Frontal cortex (tissue), 4 donors: ENCODE results near the gene OST4. TPM values are rescaled to one million over a fixed set of nuclear protein-coding genes. Genes with fewer than 3 reads are reported as not detected.

Experiments
- DNase-seq, 2 donors: peaks; one replicate each; pipeline ENCODE4 v3.0.0; 2012; ENCODE audit warnings: low spot score in 2 of 2
- FAIRE-seq: peaks from 2 replicates; lab custom pipeline; 2012; peaks lifted over from hg19 to GRCh38; lab: Jason Lieb, UNC
- total RNA-seq: library from RNA; depleted of rRNA; stranded (reverse); fragments of >200 nt; gene quantifications from one replicate; pipeline ENCODE4 v1.2.3, GENCODE V29; 2014
- donor health status: control.
- donor health status: control.
- donor health status: control.

Gene OST4
- total RNA-seq, 1 donor from 2014 or later, result 163 TPM

GRCh38 chr2:27059141-27059820 lies 12.2 kb downstream of the OST4 start:
- no peak for FAIRE-seq
- no peak for DNase-seq

- no peak for FAIRE-seq
- no peak for DNase-seq
Measured at GRCh38 chr2:27058210-27058609, 13.2 kb downstream of the OST4 start.

GRCh38 chr2:27057184-27057583 lies 14.3 kb downstream of the OST4 start:
- no peak for DNase-seq
- no peak for FAIRE-seq

- no peak for FAIRE-seq
- no peak for DNase-seq
Measured at GRCh38 chr2:27054721-27055120, 16.7 kb downstream of the OST4 start.

- FAIRE-seq (no peak), DNase-seq (no peak)
Measured at GRCh38 chr2:27053776-27054175, 17.7 kb downstream of the OST4 start.

- DNase-seq, result no peak
- FAIRE-seq, result no peak
Measured at GRCh38 chr2:27053321-27053720, 18.1 kb downstream of the OST4 start.

- DNase-seq (peak in 1 of 2 donors; percentile 40), FAIRE-seq (no peak)
Measured at GRCh38 chr2:27051902-27052645, 19.4 kb downstream of the OST4 start.

- DNase-seq (peak; percentile 93 to 95), FAIRE-seq (no peak)
Measured at GRCh38 chr2:27050996-27051901, 20.2 kb downstream of the OST4 start, which contains the start of gene AGBL5. Gene AGBL5 (plus strand): TSS chr2:27051668. CDS start chr2:27052959, 1,291 bp downstream.

- FAIRE-seq (no peak), DNase-seq (peak; percentile 86 to 93)
Measured at GRCh38 chr2:27050281-27050995, 21.0 kb downstream of the OST4 start.

- DNase-seq (peak in 1 of 2 donors; percentile 65), FAIRE-seq (no peak)
Measured at GRCh38 chr2:27049422-27050280, 21.8 kb downstream of the OST4 start.

GRCh38 chr2:27042985-27043634 lies 28.3 kb downstream of the OST4 start:
- DNase-seq (no peak), FAIRE-seq (no peak)

GRCh38 chr2:27042159-27042661 lies 29.2 kb downstream of the OST4 start:
- FAIRE-seq, result no peak
- no peak for DNase-seq

- peak in 1 of 2 donors; percentile 40 for DNase-seq
- FAIRE-seq, result no peak
Measured at GRCh38 chr2:27041752-27042151, 29.7 kb downstream of the OST4 start.

GRCh38 chr2:27040282-27040681 lies 31.2 kb downstream of the OST4 start:
- no peak for DNase-seq
- no peak for FAIRE-seq

- DNase-seq (no peak), FAIRE-seq (no peak)
Measured at GRCh38 chr2:27039871-27040270, 31.6 kb downstream of the OST4 start.

GRCh38 chr2:27039426-27039825 lies 32.0 kb downstream of the OST4 start:
- DNase-seq, result no peak
- no peak for FAIRE-seq

GRCh38 chr2:27038631-27039339 lies 32.7 kb downstream of the OST4 start:
- FAIRE-seq, result no peak
- DNase-seq, result no peak
